T-helper 2 cell treated with Interferon-gamma antibody and Interleukin-4, amounts not matched to agents 100 ng/mL and 5 ng/mL, for 36 hours (primary cell): ENCODE results near the gene DDR1. TPM values are rescaled to one million over a fixed set of nuclear protein-coding genes. Genes with fewer than 3 reads are reported as not detected.

ENCODE experiments used
- intact Hi-C: fragments of 100-400 bp; cut with micrococcal nuclease; formaldehyde crosslinking; loops from one replicate; pipeline ENCODE4 v1.15.1; 2023
- total RNA-seq: library from RNA; stranded (reverse); gene quantifications from 2 replicates; pipeline ENCODE4 v1.2.3, GENCODE V29; 2022

DDR1 gene
- total RNA-seq, 1 donor from 2014 or later: 6.6 TPM

GRCh38 chr6:30880698-30881252 lies 3.5 kb upstream of the DDR1 start:
- intact Hi-C loops: no loop called here

GRCh38 chr6:30881392-30882203 lies 2.7 kb upstream of the DDR1 start:
- intact Hi-C loops: no loop called here

- intact Hi-C loops: no loop called here
Observed at GRCh38 chr6:30882204-30882758, 2.0 kb upstream of the DDR1 start.

- intact Hi-C loops: no loop called here
Observed at GRCh38 chr6:30882759-30883684, 1.3 kb upstream of the DDR1 start.

- intact Hi-C loops: no loop called here
Observed at GRCh38 chr6:30884521-30885480, 482 bp downstream of the DDR1 start.

- intact Hi-C loops: no loop called here
Observed at GRCh38 chr6:30885481-30885998, 1.2 kb downstream of the DDR1 start.

GRCh38 chr6:30885999-30886896 lies 1.9 kb downstream of the DDR1 start:
- intact Hi-C loops: no loop called here

GRCh38 chr6:30886897-30887255 lies 2.6 kb downstream of the DDR1 start:
- intact Hi-C loops: no loop called here

- intact Hi-C loops: no loop called here
Observed at GRCh38 chr6:30887901-30888815, 3.8 kb downstream of the DDR1 start.

GRCh38 chr6:30888816-30889495 lies 4.6 kb downstream of the DDR1 start:
- intact Hi-C loops: no loop called here

- intact Hi-C loops: no loop called here
Observed at GRCh38 chr6:30889496-30889885, 5.2 kb downstream of the DDR1 start.

GRCh38 chr6:30889921-30890645 lies 5.8 kb downstream of the DDR1 start:
- intact Hi-C loops: no loop called here

GRCh38 chr6:30890646-30891449 lies 6.5 kb downstream of the DDR1 start:
- intact Hi-C loops: no loop called here

GRCh38 chr6:30891450-30891723 lies 7.1 kb downstream of the DDR1 start:
- intact Hi-C loops: no loop called here

- intact Hi-C loops: no loop called here
Observed at GRCh38 chr6:30891816-30892538, 7.7 kb downstream of the DDR1 start.
